ENCODE results near the gene LMX1A. TPM values are rescaled to one million over a fixed set of nuclear protein-coding genes. Genes with fewer than 3 reads are reported as not detected.

LMX1A gene
- total and polyA plus RNA-seq, 9 of the 15 experiments (the other 6 are each of a cell fraction or from before 2014, with no cell fraction given) = not detected

DNA sequence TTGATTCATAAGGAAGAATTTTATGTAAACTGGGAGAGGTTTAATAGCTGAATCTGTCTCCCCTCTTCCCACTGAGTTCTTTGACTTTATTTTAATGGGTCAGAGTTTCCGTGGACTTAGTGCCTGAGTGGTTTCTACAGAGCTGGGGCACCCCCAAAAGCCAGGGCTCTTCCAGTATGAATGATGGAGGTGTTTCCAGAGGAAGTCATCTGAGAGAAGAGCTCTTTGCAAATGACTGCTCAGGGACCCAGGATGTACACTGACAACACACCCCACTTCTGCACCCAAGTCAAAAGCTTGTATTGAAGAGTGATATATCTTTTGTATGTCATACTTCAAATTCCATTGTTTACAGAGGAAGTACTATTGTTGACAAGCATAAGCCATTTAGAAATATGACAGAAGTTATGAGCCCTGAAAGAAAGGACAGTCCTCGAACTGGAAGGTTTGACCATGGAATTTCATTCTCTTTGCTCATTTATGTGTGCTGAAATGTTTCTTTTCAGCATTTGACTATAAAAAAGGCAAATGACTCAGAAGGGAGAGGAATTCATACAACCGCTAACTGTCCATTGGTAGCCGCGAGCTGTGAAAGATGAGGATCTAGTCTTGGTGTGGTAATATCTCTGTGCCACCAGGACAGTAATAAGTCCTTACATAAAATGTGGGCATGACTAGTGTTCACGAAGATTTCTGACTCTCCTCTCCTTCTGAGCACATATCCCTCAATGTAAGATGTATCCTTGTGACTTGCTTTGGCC, 25.4 kb upstream of the LMX1A start (continued):
- no peak for TF ChIP-seq ZNF639 (CRISPR knock-in tag; conservative IDR thresholded peaks at IDR 0.05 in 1 of 2, IDR thresholded peaks at IDR 0.05 in 1 of 2)
- no peak for TF ChIP-seq TBP (optimal IDR thresholded peaks at IDR 0.05; ENCODE audit: low read depth, low read length)

GRCh38 chr1:165376811-165377311, 20.3 kb upstream of the LMX1A start:
- no TSS peak for BruUV-seq (replicated peaks)
- Histone ChIP-seq H3K27me3 (ENCODE audit: control insufficient read depth in 2 of 2, insufficient read depth in 2 of 2, low read length in 2 of 2) (peaks cover 11 to 30% of the 10 kb centered on the region in 2 experiments), H3K9ac (ENCODE audit: insufficient read depth in 1 of 2, low read depth in 2 of 2, low read length in 2 of 2) (peak overlapping the region in 1 of 2 experiments; percentile 74; a peak in 1 of 4 replicates), H4K20me1 (replicated peaks; ENCODE audit: control insufficient read depth, insufficient read depth, low read length) (no peaks in the 10 kb centered on the region), H3K4me1 (replicated peaks in 1 of 2; ENCODE audit: control insufficient read depth in 2 of 2, insufficient read depth in 2 of 2, low read length in 2 of 2) (peaks cover 3 to 12% of the 10 kb centered on the region in 2 experiments; a peak in 2 of 5 replicates), H3K27ac (ENCODE audit: extremely low read depth, low read depth, low read length) (no peak overlapping the region), H3K9me3 (replicated peaks; ENCODE audit: control insufficient read depth, insufficient read depth, low read depth, low read length) (no peaks in the 10 kb centered on the region), H3K9me1 (ENCODE audit: control insufficient read depth, insufficient read depth, low read length) (no peaks in the 10 kb centered on the region), H3K4me3 (no peak overlapping the region), H3K79me2 (ENCODE audit: control insufficient read depth, insufficient read depth, low read length) (no peaks in the 10 kb centered on the region), H3K36me3 (ENCODE audit: control insufficient read depth, insufficient read depth, low read length) (no peaks in the 10 kb centered on the region), H2AFZ (ENCODE audit: low read depth, low read length) (no peak overlapping the region), H3K4me2 (ENCODE audit: insufficient read depth, low read length) (no peak overlapping the region)
- in situ Hi-C loops (cut with MboI) = no loop called here
- ATAC-seq (no peak), DNase-seq (ENCODE audit: extremely low read depth in 1 of 4, low spot score in 3 of 4) (no peak), FAIRE-seq (no peak)
- ChIA-PET POLR2A (interaction anchor here (0.6 kb wide), 1 partner anchor 445 kb away, joined by 3 read pairs; no protein-coding TSS in a partner anchor), CTCF (ENCODE audit: low intra/inter-chr PET ratio) (no interaction called here)
- WGBS (ENCODE audit: insufficient coverage, low coverage, missing lambda C conversion rate) = 6% methylated on average over 12 of the region's 12 CpGs
- intact Hi-C loops (cut with micrococcal nuclease) = no loop called here
- no peak for TF ChIP-seq PRPF4 (IDR thresholded peaks at IDR 0.05; ENCODE audit: insufficient read depth, low read depth, low read length, poor library complexity, severe bottlenecking)
- no peak for TF ChIP-seq MIER1 (IDR thresholded peaks at IDR 0.05; ENCODE audit: low read depth)
- TF ChIP-seq ZNF717 (CRISPR knock-in tag; IDR thresholded peaks at IDR 0.05) = no peak
- TF ChIP-seq SIN3A (IDR thresholded peaks at IDR 0.05; ENCODE audit: borderline replicate concordance in 2 of 2, control insufficient read depth in 1 of 2, low read depth in 2 of 2, low read length in 2 of 2) = no peak
- TF ChIP-seq, protein P1, sequence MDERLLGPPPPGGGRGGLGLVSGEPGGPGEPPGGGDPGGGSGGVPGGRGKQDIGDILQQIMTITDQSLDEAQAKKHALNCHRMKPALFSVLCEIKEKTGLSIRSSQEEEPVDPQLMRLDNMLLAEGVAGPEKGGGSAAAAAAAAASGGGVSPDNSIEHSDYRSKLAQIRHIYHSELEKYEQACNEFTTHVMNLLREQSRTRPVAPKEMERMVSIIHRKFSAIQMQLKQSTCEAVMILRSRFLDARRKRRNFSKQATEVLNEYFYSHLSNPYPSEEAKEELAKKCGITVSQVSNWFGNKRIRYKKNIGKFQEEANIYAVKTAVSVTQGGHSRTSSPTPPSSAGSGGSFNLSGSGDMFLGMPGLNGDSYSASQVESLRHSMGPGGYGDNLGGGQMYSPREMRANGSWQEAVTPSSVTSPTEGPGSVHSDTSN (CRISPR knock-in tag; IDR thresholded peaks at IDR 0.05; ENCODE audit: low read depth) = no peak
- TF ChIP-seq, protein P1 (tag; conservative IDR thresholded peaks at IDR 0.05; ENCODE audit: low read depth) = no peak
- no peak for TF ChIP-seq ILF3 (IDR thresholded peaks at IDR 0.05; ENCODE audit: borderline replicate concordance)
- TF ChIP-seq NFIC (IDR thresholded peaks at IDR 0.05) = no peak
- TF ChIP-seq BRCA1 (IDR thresholded peaks at IDR 0.05) = no peak
- no peak for TF ChIP-seq BRCA1 (CRISPR knock-in tag; IDR thresholded peaks at IDR 0.05)
- no peak for TF ChIP-seq CBX8 (IDR thresholded peaks at IDR 0.05; ENCODE audit: borderline replicate concordance, extremely low read depth, low read depth, low read length, poor library complexity, severe bottlenecking)
- no peak for TF ChIP-seq CBFB (CRISPR knock-in tag; IDR thresholded peaks at IDR 0.05)
